GM23338 (cell line): ENCODE results near the gene NHEJ1. TPM values are rescaled to one million over a fixed set of nuclear protein-coding genes. Genes with fewer than 3 reads are reported as not detected.

Experiments used
- ATAC-seq: fragments of 200-7000 bp; cut with Tn5 transposase; 3 replicates; pipeline ENCODE4 v1.9.1; 2020
- DNase-seq: peaks from one replicate; pipeline ENCODE4 v3.0.0-alpha.2; 2015; ENCODE audit warnings: low spot score
- H2AFZ ChIP-seq: fragments of 200-600 bp; sonication (generic); 2 replicates; pipeline ENCODE4 v1.8.0; 2016; ENCODE audit warnings: antibody characterized with exemption, mild to moderate bottlenecking, moderate library complexity
- H3F3A ChIP-seq: fragments of 200-600 bp; sonication (generic); replicated peaks from 2 replicates; pipeline ENCODE4 v1.8.0; 2017; ENCODE audit warnings: antibody characterized with exemption, mixed run types, low read depth
- H3K27ac ChIP-seq: fragments of 200-600 bp; sonication (generic); 2 replicates; pipeline ENCODE4 v1.6.1; 2016; ENCODE audit warnings: low read depth
- H3K27me3 ChIP-seq: fragments of 200-600 bp; sonication (generic); 2 replicates; pipeline ENCODE4 v1.8.0; 2016; ENCODE audit warnings: mild to moderate bottlenecking, mixed run types, moderate library complexity; ENCODE audit not compliant: insufficient read depth
- H3K36me3 ChIP-seq: fragments of 200-600 bp; sonication (generic); 2 replicates; pipeline ENCODE4 v1.8.0; 2016; ENCODE audit warnings: mild to moderate bottlenecking; ENCODE audit not compliant: insufficient read depth
- H3K4me1 ChIP-seq: fragments of 200-600 bp; sonication (generic); 2 replicates; pipeline ENCODE4 v1.8.0; 2016; ENCODE audit warnings: mild to moderate bottlenecking, moderate library complexity; ENCODE audit not compliant: insufficient read depth
- H3K4me2 ChIP-seq: fragments of 200-600 bp; sonication (generic); 2 replicates; pipeline ENCODE4 v1.7.1; 2017; ENCODE audit warnings: mixed run types
- H3K4me3 ChIP-seq: fragments of 200-600 bp; sonication (generic); 2 replicates; pipeline ENCODE4 v1.6.1; 2016; ENCODE audit warnings: mixed run types
- H3K79me2 ChIP-seq: fragments of 200-600 bp; sonication (generic); replicated peaks from 2 replicates; pipeline ENCODE4 v1.8.0; 2017; ENCODE audit warnings: mild to moderate bottlenecking; ENCODE audit not compliant: insufficient read depth
- H3K9me2 ChIP-seq: fragments of 200-600 bp; sonication (generic); 2 replicates; pipeline ENCODE4 v1.8.0; 2017; ENCODE audit not compliant: insufficient read depth
- H4K20me1 ChIP-seq: fragments of 200-600 bp; sonication (generic); replicated peaks from 2 replicates; pipeline ENCODE4 v1.8.0; 2017; ENCODE audit warnings: mild to moderate bottlenecking; ENCODE audit not compliant: insufficient read depth
- H3K27ac Mint-ChIP-seq: 2 replicates; pipeline ENCODE4 v1.8.0; 2020; ENCODE audit warnings: inconsistent platforms, mild to moderate bottlenecking, moderate library complexity, mixed read lengths
- H3K27me3 Mint-ChIP-seq: 3 replicates; pipeline ENCODE4 v1.8.0; 2022; ENCODE audit warnings: low read depth, mild to moderate bottlenecking, moderate library complexity, mixed read lengths, inconsistent platforms; ENCODE audit not compliant: insufficient read depth, poor library complexity
- H3K36me3 Mint-ChIP-seq: 3 replicates; pipeline ENCODE4 v1.8.0; 2021; ENCODE audit warnings: low read depth, mild to moderate bottlenecking, inconsistent platforms, moderate library complexity, mixed read lengths
- H3K4me1 Mint-ChIP-seq: 3 replicates; pipeline ENCODE4 v1.8.0; 2020; ENCODE audit warnings: mild to moderate bottlenecking, inconsistent platforms, mixed read lengths
- H3K4me3 Mint-ChIP-seq: 3 replicates; pipeline ENCODE4 v1.8.0; 2021; ENCODE audit warnings: moderate library complexity, mild to moderate bottlenecking, inconsistent platforms, mixed read lengths
- H3K9me3 Mint-ChIP-seq: 3 replicates; pipeline ENCODE4 v1.8.0; 2020; ENCODE audit warnings: moderate library complexity, mild to moderate bottlenecking, inconsistent platforms, mixed read lengths
- CREB1 ChIP-seq: fragments of 250-450 bp; sonication (Bioruptor Pico); IDR thresholded peaks from 2 replicates; pipeline ENCODE4 v1.5.0; 2020; ENCODE audit warnings: low read depth, mild to moderate bottlenecking, moderate library complexity
- EZH2phosphoT487 ChIP-seq: fragments of 200-600 bp; sonication (generic); IDR thresholded peaks from one replicate; pipeline ENCODE4 v1.8.1; 2018; ENCODE audit warnings: antibody characterized with exemption; ENCODE audit not compliant: unreplicated experiment
- POLR2AphosphoS5 ChIP-seq: IDR thresholded peaks from 2 replicates; pipeline ENCODE4 v1.6.1; 2016; ENCODE audit warnings: antibody characterized with exemption, low read depth
- polyA plus RNA-seq: library from polyadenylated mRNA; unstranded; fragments of >200 nt; fragmentation: Nextera tagmentation; extraction: Ambion mirVana; gene quantifications from 2 replicates; pipeline ENCODE4 v1.2.1, GENCODE V29; 2016
- total RNA-seq: library from RNA; depleted of rRNA; stranded (reverse); fragments of >200 nt; shearing (Covaris generic); gene quantifications from 2 replicates; pipeline ENCODE4 v1.2.3, GENCODE V29; 2014
- TF ChIP-seq, protein P1 (sequence below), 2 experiments: fragments of 200-600 bp in 1 of 2; sonication (generic) in 1 of 2; conservative IDR thresholded peaks; 2 replicates each; pipeline versions ENCODE4 v1.5.1 to v1.6.1; 2016 to 2017; ENCODE audit warnings: antibody characterized with exemption in 2 of 2, low read depth in 2 of 2, mild to moderate bottlenecking in 2 of 2, moderate library complexity in 1 of 2
- TF ChIP-seq, protein P2 (sequence below): IDR thresholded peaks from 2 replicates; pipeline ENCODE4 v1.6.1; 2016; ENCODE audit warnings: antibody characterized with exemption

NHEJ1 gene
- total and polyA plus RNA-seq, 2 experiments from 2014 or later = 19.6 to 30.6 TPM

DNA sequence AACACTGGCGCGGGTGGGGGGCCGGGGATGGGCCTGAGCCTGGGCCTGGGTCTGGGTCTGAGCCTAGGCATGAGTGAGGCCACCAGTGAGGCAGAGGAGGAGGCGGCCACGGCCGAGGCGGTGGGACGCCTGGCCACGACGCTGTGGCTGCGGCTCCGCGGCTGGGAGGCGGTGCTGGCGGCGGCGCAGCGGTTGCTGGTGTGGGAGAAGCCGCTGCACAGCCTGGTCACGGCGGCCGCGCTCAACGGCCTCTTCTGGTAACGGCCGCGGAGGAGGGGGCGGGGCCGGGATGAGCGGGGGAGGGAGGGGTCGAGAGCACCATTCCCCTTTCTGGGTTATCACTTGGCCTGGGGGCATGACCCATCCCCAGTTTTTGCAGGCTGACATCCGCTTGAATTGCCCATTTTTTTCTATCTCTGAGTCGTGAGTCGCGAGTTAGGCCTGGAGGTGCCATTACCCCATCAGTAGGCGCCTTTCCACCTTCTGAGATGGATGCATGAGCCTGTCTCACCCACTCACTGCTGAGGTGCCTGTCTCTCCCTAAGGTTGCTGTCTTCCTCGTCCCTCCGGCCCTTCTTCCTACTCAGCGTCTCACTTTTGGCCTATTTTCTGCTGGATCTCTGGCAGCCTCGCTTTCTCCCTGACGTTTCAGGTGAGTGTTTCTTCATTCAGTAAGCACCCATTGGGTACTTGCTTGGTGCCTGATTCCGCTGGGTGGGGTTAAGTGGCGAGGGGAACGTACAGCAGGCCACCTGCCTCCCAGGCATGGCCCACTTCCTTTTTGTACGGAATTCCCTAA lies 18.0 kb upstream of the NHEJ1 start:
- Histone ChIP-seq H2AFZ (peak overlapping the region; percentile 59), H3K27me3 (no peaks in the 10 kb centered on the region), H3K4me3 (peak overlapping the region; percentile 71), H3K9me2 (no peaks in the 10 kb centered on the region), H3K27ac (no peak overlapping the region), H3F3A (peaks cover 20% of the 10 kb centered on the region), H3K4me2 (peak overlapping the region; percentile 95), H3K79me2 (peaks cover 7% of the 10 kb centered on the region), H3K4me1 (peaks cover 13% of the 10 kb centered on the region), H4K20me1 (no peaks in the 10 kb centered on the region; the same call in 1 of the 2 replicates), H3K36me3 (no peaks in the 10 kb centered on the region)
- ATAC-seq (peak; percentile 5), DNase-seq (peak; percentile 51)
- peaks cover 10% of the 10 kb centered on the region for H3K27me3 Mint-ChIP-seq
- TF ChIP-seq, protein P1, sequence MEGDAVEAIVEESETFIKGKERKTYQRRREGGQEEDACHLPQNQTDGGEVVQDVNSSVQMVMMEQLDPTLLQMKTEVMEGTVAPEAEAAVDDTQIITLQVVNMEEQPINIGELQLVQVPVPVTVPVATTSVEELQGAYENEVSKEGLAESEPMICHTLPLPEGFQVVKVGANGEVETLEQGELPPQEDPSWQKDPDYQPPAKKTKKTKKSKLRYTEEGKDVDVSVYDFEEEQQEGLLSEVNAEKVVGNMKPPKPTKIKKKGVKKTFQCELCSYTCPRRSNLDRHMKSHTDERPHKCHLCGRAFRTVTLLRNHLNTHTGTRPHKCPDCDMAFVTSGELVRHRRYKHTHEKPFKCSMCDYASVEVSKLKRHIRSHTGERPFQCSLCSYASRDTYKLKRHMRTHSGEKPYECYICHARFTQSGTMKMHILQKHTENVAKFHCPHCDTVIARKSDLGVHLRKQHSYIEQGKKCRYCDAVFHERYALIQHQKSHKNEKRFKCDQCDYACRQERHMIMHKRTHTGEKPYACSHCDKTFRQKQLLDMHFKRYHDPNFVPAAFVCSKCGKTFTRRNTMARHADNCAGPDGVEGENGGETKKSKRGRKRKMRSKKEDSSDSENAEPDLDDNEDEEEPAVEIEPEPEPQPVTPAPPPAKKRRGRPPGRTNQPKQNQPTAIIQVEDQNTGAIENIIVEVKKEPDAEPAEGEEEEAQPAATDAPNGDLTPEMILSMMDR (conservative IDR thresholded peaks at IDR 0.05; ENCODE audit: low read depth in 2 of 2) = 0 out of 4 replicates have a peak, but pooled peaks of 1 of the 2 experiments have one; percentile 16
- no peak for TF ChIP-seq EZH2phosphoT487
- H3K36me3 Mint-ChIP-seq = peaks cover 41% of the 10 kb centered on the region
- H3K27ac Mint-ChIP-seq = peak overlapping the region; percentile 10; the same call in 1 of the 2 replicates
- H3K4me1 Mint-ChIP-seq = peaks cover 13% of the 10 kb centered on the region; the same call in 2 of the 3 replicates
- no peaks in the 10 kb centered on the region; the same call in 2 of the 3 replicates for H3K9me3 Mint-ChIP-seq
- H3K4me3 Mint-ChIP-seq = peak overlapping the region; percentile 94

DNA sequence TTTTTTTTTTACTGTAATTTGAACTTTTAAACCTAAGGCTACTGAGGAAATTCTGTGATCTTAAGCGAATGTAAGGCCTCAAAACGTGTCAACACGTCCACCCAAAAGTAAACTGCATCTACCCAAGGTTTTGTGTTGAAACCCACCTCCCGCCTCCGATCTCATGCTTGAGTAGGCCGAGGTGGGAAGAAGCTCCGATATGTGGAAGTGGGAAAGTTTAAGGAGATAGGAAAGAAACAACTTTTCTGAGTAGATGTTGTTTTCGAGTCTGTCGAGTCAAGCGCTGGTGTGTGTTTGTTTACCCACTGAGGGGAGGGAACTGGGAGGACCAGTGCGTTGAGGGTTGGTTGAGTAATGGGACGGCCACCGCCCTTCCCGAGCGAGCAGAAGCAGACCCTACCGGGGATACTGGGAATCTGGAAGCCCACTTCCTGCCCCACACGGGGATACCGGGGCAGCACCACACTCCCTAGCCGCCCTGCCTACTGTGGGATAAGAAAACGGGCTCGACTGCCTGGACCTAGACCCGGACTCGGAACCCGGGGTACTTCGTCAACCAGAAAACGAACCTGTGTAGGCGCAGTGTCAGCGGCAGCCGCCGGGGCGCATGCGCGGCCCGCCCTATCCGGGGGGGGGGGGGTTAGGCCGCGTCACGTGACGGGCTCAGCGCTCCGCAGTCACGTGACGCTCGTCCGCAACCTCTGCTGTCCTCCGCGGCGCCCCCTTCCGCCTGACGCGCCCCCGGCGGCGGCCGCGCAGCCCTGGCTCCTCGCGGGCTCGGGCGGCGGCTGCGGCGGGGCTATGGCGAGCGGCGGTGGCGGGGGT lies 17.1 kb upstream of the NHEJ1 start, which contains the start of gene RETREG2:
Gene RETREG2, plus strand, starts transcription at position 724 of the 825 bp plus-strand sequence. Its CDS starts 78 bp downstream, at position 802.
- Histone ChIP-seq H3K4me1 (peaks cover 13% of the 10 kb centered on the region), H3K4me3 (peak within 1 kb of the TSS; percentile 71), H4K20me1 (no peaks in the 10 kb centered on the region; the same call in 1 of the 2 replicates), H3F3A (peaks cover 20% of the 10 kb centered on the region), H3K36me3 (no peaks in the 10 kb centered on the region), H3K27me3 (no peaks in the 10 kb centered on the region), H3K4me2 (peak within 1 kb of the TSS; percentile 95), H2AFZ (peak within 1 kb of the TSS; percentile 92), H3K9me2 (no peaks in the 10 kb centered on the region), H3K27ac (peak within 1 kb of the TSS; percentile 92), H3K79me2 (peaks cover 7% of the 10 kb centered on the region)
- Mint-ChIP-seq H3K27ac (peak within 1 kb of the TSS; percentile 87), H3K4me3 (peak within 1 kb of the TSS; percentile 94), H3K27me3 (peaks cover 15% of the 10 kb centered on the region), H3K36me3 (peaks cover 37% of the 10 kb centered on the region), H3K4me1 (peaks cover 13% of the 10 kb centered on the region; the same call in 2 of the 3 replicates), H3K9me3 (no peaks in the 10 kb centered on the region; the same call in 2 of the 3 replicates)
- peak; percentile 94 for DNase-seq
- ATAC-seq = peak; percentile 70
- TF ChIP-seq CREB1 (CRISPR knock-in tag) (peak; percentile 65), POLR2AphosphoS5 (peak; percentile 79)
- TF ChIP-seq, protein P1 (conservative IDR thresholded peaks at IDR 0.05; ENCODE audit: low read depth in 2 of 2) = peak in 1 of 2 experiments; percentile 51; a peak in 2 of 4 replicates
- TF ChIP-seq, protein P2, sequence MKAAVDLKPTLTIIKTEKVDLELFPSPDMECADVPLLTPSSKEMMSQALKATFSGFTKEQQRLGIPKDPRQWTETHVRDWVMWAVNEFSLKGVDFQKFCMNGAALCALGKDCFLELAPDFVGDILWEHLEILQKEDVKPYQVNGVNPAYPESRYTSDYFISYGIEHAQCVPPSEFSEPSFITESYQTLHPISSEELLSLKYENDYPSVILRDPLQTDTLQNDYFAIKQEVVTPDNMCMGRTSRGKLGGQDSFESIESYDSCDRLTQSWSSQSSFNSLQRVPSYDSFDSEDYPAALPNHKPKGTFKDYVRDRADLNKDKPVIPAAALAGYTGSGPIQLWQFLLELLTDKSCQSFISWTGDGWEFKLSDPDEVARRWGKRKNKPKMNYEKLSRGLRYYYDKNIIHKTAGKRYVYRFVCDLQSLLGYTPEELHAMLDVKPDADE = 0 out of 2 replicates have a peak, but pooled peaks have one; percentile 28
